Loucy (cell line): ENCODE data around the gene RIMKLB.

Experiments used
- EZH2phosphoT487 ChIP-seq: fragments of 200-600 bp; IDR thresholded peaks from 2 replicates; pipeline ENCODE4 v1.6.1; 2018; ENCODE audit warnings: antibody characterized with exemption, mild to moderate bottlenecking, moderate library complexity, borderline replicate concordance
- TF ChIP-seq, protein P1 (sequence below): fragments of 200-600 bp; sonication (generic); conservative IDR thresholded peaks from 2 replicates; pipeline ENCODE4 v1.5.1; 2014; ENCODE audit warnings: mild to moderate bottlenecking, antibody characterized with exemption, low read length

DNA sequence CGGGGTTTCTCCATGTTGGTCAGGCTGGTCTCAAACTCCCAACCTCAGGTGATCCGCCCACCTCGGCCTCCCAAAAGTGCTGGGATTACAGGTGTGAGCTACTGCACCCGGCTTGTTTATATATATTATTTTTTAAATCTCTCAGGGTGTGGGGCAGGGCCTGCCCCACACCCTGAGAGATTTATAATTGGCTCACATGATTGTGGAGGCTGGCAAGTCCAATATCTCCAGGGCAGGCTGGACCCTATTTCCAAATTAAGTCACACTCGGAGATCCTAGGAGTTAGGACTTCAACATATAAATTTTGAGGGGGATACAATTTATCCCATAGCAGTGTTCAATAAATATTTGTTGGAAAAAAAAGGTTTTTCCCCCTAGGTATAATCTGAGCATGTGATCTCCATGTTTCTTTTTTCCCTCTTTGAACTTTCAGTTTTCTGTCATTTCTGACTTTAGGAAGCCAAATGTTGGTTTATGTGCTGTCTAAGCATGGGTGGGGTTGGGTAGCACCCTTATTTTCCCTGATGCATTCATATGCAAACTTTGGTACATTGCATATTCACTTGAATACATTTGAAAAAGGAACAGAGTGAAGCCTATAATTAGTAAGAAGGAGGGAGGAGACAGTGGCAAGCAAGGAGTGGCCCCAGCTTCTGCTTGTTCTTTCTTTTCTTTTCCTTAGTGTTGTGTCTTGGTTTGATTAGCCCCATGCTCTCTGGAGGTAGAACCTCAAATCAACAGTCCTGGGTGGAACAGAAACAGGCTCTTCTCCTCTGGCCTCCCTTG, 116.0 kb downstream of the RIMKLB start:
- TF ChIP-seq, protein P1, sequence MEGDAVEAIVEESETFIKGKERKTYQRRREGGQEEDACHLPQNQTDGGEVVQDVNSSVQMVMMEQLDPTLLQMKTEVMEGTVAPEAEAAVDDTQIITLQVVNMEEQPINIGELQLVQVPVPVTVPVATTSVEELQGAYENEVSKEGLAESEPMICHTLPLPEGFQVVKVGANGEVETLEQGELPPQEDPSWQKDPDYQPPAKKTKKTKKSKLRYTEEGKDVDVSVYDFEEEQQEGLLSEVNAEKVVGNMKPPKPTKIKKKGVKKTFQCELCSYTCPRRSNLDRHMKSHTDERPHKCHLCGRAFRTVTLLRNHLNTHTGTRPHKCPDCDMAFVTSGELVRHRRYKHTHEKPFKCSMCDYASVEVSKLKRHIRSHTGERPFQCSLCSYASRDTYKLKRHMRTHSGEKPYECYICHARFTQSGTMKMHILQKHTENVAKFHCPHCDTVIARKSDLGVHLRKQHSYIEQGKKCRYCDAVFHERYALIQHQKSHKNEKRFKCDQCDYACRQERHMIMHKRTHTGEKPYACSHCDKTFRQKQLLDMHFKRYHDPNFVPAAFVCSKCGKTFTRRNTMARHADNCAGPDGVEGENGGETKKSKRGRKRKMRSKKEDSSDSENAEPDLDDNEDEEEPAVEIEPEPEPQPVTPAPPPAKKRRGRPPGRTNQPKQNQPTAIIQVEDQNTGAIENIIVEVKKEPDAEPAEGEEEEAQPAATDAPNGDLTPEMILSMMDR, result no peak
- TF ChIP-seq EZH2phosphoT487, result no peak
